ENCODE measurements around the gene PRELID3B. TPM values are rescaled to one million over a fixed set of nuclear protein-coding genes. Genes with fewer than 3 reads are reported as not detected.
A peak's percentile ranks its signal among the peaks of the same experiment; 100 is the strongest.

The PRELID3B gene
- total RNA-seq, 1 experiment from 2014 or later = 129 TPM

- Histone ChIP-seq H3K9me2 (ENCODE audit: insufficient read depth) (no peaks in the 10 kb centered on the region), H3K79me2 (ENCODE audit: insufficient read depth, low read length) (no peaks in the 10 kb centered on the region), H2AFZ (ENCODE audit: low read depth, low read length, poor library complexity, severe bottlenecking) (no peak overlapping the region), H3K36me3 (ENCODE audit: control insufficient read depth in 1 of 2, insufficient read depth in 2 of 2, low read length in 2 of 2) (no peaks in the 10 kb centered on the region), H3K27ac (ENCODE audit: low read depth, low read length) (no peak overlapping the region), H3K4me1 (ENCODE audit: control insufficient read depth in 1 of 2, insufficient read depth in 2 of 2, low read length in 2 of 2) (peaks cover 0 to 3% of the 10 kb centered on the region in 2 experiments; a peak in 2 of 4 replicates), H4K20me1 (ENCODE audit: insufficient read depth) (no peaks in the 10 kb centered on the region), H3K4me3 (replicated peaks in 1 of 2; ENCODE audit: low read depth in 1 of 2, low read length in 2 of 2) (no peak overlapping the region), H3K9ac (ENCODE audit: low read length) (no peak overlapping the region), H3K9me3 (ENCODE audit: control insufficient read depth in 1 of 2, insufficient read depth in 1 of 2, low read depth in 1 of 2, low read length in 2 of 2) (no peaks in the 10 kb centered on the region), H3K4me2 (ENCODE audit: low read length) (no peak overlapping the region), H3K27me3 (ENCODE audit: insufficient read depth, low read length) (peaks cover 35% of the 10 kb centered on the region)
- RAD21 ChIA-PET (ENCODE audit: low non-redundant PET in 1 of 2, low total read pairs in 2 of 2, uncharacterized antibody in 2 of 2, unreplicated experiment in 2 of 2) = no interaction called here
- intact Hi-C loops (cut with micrococcal nuclease) = loop anchor here (1.0 to 5.0 kb wide), 3 partner anchors 134 to 369 kb away; no protein-coding TSS in a partner anchor
- TF ChIP-seq JUND (IDR thresholded peaks at IDR 0.05) (no peak), ZBTB33 (IDR thresholded peaks at IDR 0.05; ENCODE audit: extremely low read depth, insufficient replicate concordance, low read length) (no peak), TCF7L2 (IDR thresholded peaks at IDR 0.05; ENCODE audit: borderline replicate concordance, extremely low read depth, insufficient read depth, insufficient read length) (no peak), EGR1 (IDR thresholded peaks at IDR 0.05; ENCODE audit: low read depth) (no peak), RAD21 (IDR thresholded peaks at IDR 0.05; ENCODE audit: low read depth) (peak; percentile 65), EZH2phosphoT487 (IDR thresholded peaks at IDR 0.05; ENCODE audit: borderline replicate concordance) (no peak), CBX3 (IDR thresholded peaks at IDR 0.05; ENCODE audit: low read depth) (no peak), CEBPB (IDR thresholded peaks at IDR 0.05; ENCODE audit: low read depth) (no peak), SP1 (IDR thresholded peaks at IDR 0.05; ENCODE audit: low read depth) (no peak), FOSL1 (IDR thresholded peaks at IDR 0.05; ENCODE audit: low read depth) (no peak), CTCF (IDR thresholded peaks at IDR 0.05 in 2 of 3, conservative IDR thresholded peaks at IDR 0.05 in 1 of 3; ENCODE audit: borderline replicate concordance in 1 of 3, insufficient read depth in 1 of 3, low read depth in 2 of 3, low read length in 2 of 3) (peak; percentile 73 to 91 (median 86); a peak in 5 of 6 replicates)
- TF ChIP-seq, protein P1, sequence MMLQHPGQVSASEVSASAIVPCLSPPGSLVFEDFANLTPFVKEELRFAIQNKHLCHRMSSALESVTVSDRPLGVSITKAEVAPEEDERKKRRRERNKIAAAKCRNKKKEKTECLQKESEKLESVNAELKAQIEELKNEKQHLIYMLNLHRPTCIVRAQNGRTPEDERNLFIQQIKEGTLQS (IDR thresholded peaks at IDR 0.05) = no peak
- TF ChIP-seq, protein P2, sequence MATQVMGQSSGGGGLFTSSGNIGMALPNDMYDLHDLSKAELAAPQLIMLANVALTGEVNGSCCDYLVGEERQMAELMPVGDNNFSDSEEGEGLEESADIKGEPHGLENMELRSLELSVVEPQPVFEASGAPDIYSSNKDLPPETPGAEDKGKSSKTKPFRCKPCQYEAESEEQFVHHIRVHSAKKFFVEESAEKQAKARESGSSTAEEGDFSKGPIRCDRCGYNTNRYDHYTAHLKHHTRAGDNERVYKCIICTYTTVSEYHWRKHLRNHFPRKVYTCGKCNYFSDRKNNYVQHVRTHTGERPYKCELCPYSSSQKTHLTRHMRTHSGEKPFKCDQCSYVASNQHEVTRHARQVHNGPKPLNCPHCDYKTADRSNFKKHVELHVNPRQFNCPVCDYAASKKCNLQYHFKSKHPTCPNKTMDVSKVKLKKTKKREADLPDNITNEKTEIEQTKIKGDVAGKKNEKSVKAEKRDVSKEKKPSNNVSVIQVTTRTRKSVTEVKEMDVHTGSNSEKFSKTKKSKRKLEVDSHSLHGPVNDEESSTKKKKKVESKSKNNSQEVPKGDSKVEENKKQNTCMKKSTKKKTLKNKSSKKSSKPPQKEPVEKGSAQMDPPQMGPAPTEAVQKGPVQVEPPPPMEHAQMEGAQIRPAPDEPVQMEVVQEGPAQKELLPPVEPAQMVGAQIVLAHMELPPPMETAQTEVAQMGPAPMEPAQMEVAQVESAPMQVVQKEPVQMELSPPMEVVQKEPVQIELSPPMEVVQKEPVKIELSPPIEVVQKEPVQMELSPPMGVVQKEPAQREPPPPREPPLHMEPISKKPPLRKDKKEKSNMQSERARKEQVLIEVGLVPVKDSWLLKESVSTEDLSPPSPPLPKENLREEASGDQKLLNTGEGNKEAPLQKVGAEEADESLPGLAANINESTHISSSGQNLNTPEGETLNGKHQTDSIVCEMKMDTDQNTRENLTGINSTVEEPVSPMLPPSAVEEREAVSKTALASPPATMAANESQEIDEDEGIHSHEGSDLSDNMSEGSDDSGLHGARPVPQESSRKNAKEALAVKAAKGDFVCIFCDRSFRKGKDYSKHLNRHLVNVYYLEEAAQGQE (IDR thresholded peaks at IDR 0.05; ENCODE audit: low read depth) = no peak
- CTCF ChIA-PET = interaction anchor here (0.7 to 2.0 kb wide), 16 partner anchors 11 to 408 kb away, joined by 3 to 27 read pairs (median 4); no protein-coding TSS in a partner anchor
- DNase-seq (ENCODE audit: low read depth, low spot score) (peak; percentile 52), ATAC-seq (peak; percentile 99)
- no TSS peak for BruUV-seq (replicated peaks)
- POLR2A ChIA-PET = interaction anchor here (0.5 kb wide), 1 partner anchor 318 kb away, joined by 3 read pairs; no protein-coding TSS in a partner anchor
Measured at GRCh38 chr20:59087829-59088433, 45.3 kb upstream of the PRELID3B start.
